Activated naive CD8-positive, alpha-beta T cell treated with anti-CD3 and anti-CD28 coated beads, Interleukin-2, amount 50 U/mL, for 16 hours (primary cell): ENCODE measurements around the gene LAMB1.

ENCODE experiments used
- DNase-seq: peaks from one replicate; pipeline ENCODE4 v3.0.0-alpha.2; 2020; ENCODE audit warnings: low read depth, low spot score

Gene LAMB1

DNA sequence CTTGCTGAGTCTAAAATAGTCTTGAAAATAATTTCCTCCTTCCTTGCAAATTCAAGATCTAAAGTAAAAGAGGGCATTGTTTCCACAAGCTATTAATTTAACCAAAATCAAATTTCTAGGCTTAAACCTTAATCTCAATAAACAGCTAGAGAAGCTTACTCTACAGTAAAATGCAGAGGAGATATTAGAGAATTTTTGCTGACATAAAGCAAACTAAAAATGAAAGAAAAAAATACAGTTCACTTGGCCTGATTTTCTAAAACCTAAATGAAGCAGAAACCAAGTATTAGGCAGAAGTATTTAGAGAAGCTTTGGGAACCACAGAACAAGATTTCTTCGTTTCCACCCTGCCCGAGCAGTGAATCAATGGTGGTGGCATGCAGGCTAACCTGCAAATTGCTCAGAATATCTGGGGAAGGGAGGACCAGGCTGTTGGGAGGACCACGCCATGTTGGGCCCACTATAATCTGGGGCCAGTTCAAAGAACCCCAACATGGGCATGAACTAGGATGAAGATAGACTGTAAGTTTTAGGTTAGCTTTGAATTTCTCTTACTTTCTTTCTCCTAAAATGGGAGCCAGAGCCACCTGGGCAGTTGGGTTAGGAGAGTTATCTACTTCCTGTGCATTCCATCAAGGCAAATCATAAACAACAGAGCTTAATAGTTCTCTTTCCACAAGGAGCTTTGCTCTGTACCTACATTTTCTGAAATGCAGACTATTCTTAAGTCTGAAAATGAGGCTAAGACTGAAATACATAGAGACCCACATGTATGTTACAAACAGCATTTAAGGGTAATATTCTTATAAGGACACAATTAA, 4.1 kb downstream of the LAMB1 start:
- no peak for DNase-seq

GRCh38 chr7:107998150-107998549, 4.8 kb downstream of the LAMB1 start:
- no peak for DNase-seq

GRCh38 chr7:107996072-107996882, 6.7 kb downstream of the LAMB1 start:
- DNase-seq: no peak

- DNase-seq: no peak
These were observed 7.5 kb downstream of the LAMB1 start for GRCh38 chr7:107995184-107996071.

DNA sequence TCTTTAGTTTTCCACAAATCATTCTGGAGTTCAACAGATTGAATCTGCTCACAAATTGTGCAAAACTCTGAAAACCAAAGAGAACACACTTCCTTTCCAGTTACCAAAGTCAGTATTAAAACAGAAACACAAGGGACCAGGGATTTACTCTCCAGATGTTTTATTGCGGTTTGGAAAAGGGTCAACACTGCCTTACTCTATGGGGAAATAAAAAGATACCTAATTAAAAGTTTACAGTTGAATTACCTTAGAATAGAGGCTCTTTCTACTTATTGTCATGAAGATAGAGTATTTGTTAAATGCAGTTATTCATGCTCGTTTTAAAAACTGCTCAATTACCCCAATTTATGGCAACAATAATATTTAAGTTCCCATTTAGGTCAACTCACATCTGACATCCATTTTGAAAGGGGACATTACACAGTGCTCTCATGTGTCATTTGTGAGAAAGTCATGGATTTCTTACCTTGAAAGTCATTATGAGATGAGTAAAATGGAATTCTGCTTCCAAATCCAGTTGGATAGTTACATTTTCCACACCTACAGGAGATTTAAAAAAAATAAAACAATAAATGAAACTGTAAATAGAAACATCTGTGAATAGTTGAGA, 8.4 kb downstream of the LAMB1 start:
- no peak for DNase-seq

DNA sequence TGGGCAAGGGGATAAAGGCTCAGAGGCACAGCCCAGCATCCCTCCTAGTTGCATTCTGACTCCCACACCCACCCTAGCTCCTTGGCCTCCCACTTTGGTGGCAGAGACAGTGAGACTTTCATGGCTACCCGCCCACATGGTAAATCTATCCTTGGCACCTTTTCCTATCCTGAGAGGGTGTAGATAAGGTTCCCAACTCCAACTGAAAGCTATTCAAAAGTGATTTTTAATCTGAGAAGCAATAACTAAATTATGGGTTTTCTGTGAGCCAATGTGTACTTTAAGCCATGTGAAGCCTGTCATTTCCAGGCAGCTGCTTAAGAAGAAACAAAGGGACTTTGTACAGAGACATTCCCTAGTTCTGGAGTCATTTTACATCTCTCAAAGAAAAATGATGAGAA, 9.1 kb downstream of the LAMB1 start:
- no peak for DNase-seq

GRCh38 chr7:107989618-107990373, 13.2 kb downstream of the LAMB1 start:
- DNase-seq: no peak

- DNase-seq: no peak
These were observed 20.0 kb downstream of the LAMB1 start for GRCh38 chr7:107982918-107983389.

DNA sequence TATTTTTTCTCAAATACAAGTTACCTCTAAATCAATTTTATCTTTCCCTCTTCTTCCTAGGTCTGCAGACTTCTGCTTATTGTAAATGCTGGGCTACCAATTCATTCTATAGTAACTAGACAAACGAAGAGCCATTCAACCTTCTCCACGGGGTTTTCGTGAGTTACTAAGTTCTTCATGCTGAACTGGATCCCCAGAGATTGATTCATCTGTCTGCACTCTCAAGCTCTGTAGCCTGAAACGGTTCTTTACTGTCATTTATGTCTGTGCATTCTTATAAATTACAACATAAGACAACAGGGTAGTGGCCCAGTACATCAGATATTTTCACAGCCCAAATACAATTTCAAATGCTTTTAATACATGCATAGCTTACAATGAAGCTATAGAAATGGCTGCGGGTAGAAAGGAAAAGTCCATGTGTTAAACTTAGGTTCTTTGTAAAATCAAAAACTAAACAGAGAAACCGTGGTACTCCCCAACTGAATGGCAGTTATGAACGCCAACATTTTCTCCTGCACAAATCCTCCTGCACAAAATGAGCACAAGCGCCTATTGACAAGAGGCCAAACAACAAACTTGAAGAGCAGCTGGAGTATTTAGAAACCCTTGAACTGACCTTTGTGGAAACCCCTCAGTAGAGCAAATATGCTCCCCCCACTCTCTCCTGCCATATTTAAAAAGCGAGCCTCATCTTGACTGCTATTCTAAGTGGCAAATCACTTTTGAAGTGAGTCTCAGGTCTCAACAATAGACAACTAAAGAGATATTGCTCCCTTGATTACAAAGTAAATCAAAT, 20.7 kb downstream of the LAMB1 start:
- no peak for DNase-seq

DNA sequence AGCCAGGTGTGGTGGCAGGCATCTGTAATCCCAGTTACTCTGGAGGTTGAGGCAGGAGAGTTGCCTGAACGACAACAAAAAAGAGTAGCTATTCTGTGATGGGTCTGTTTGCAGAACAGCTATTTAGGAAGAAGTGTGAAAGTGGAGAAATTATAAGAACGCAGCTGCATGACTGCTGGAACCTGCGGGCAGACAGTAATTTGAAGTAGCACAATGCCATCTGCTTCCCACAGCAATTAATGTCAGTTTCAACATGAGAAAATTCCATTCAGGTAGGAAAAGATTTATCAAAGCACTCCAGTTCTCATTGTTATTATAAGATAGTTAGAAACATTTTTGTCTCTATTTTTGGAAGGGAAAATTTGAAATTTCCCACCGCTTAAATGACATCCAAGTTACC, 21.5 kb downstream of the LAMB1 start:
- no peak for DNase-seq

- no peak for DNase-seq
These were observed 22.2 kb downstream of the LAMB1 start for GRCh38 chr7:107980671-107981190.

DNA sequence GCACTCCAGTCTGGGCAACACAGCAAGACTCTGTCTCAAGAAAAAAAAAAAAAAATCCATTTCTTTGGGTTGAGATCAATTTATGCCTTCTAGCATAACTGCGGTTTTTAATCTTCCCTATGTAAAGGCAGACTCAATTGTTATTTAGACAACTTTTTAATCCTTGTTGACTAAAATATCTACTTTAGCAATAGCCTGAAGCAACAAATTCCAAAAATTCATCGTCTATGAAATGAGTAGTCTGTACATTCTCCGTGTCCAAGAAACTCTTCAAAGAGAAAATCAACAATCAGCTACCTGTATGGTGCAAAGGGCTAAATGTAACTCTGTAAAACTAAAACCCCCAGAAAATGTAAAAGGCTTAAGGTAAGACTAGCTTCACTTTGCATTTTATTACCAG, 22.8 kb downstream of the LAMB1 start:
- DNase-seq: no peak

DNA sequence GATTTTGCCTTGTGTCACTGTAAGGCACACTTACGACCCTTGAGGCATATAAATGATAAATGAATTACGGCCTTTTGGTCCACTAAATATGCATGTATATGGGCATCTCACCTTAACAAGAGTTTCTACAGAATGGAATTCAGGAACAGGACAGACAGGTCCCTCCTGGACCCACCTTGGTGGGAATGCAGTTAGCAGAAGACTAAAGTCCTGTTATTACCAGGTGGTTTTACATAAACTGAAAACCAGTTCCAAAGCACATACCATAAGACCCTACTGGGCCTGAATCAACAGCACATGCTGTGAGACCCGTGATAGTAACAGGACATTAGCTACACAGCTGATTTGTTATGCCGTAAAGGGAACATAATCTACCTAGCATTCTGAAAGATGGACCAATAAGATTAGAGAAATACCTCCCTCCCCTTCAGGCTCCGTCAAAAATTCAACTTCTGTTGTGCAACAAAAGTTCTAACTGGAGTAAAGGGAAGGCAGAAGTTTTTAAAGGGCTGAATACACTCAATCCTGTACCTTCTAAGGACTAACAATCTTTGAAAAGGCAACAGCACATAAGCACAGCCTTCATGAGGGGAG, 24.0 kb downstream of the LAMB1 start:
- DNase-seq: no peak

- DNase-seq: no peak
These were observed 25.9 kb downstream of the LAMB1 start for GRCh38 chr7:107977048-107977447.

DNA sequence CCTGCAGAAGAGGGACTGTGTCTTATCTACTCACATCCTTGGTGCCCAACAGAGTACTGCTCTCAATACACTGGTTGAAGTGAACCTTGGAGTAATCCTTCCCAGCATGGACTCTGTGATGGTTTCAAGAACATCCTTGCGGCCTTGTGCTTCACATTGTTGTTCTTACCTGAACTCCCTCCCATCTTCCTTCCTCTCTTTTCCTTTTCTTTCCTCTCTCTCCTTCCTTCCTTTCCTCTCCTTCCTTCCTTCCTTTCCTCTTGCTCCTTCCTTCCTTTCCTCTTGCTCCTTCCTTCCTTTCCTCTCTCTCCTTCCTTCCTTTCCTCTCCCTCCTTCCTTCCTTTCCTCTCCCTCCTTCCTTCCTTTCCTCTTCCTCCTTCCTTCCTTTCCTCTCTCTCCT, 26.3 kb downstream of the LAMB1 start:
- no peak for DNase-seq

DNA sequence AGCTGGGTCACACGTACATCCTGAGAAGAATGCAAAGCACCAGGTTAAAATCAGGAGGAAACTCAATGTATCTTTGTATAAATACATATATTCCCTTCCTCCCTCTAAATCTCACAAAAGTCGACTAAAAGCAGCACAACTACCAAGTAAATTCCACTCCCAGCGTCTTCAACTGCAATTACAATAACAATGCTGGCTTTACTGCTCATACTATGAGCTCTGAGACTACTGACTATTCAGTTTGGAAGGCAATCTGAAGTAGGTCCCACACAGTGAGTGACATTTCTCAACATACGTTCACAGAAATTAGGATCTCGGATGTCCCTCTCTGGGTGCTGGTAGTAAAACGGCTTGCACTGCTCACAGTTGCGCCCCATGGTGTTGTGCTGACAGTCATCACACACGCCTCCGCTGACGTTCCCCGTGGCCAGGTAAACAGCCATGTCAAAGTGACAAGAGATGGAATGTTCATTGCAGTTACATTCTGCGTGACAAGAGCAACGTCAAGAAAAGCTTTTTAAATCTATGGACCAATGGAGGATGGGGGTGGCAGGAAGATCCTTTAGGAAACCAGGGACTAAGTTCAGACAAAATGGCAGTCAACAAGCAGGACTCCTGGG, 27.5 kb downstream of the LAMB1 start:
- no peak for DNase-seq

DNA sequence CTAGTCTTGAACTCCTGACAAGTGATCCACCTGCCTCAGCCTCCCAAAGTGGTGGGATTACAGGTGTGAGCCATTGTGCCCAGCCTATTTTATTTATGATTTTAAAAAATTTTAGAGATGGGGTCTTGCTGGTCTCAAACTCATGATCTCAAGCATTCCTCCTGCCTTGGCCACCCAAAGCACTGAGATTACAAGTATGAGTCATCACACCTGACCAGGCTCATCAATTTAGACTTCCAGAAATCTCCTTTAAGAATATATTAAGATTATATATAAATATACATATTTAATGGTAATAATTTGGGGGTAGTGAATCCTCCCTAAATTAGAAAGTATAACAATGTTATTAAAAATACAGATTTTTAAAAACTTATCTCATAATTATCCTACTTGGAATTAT, 29.1 kb downstream of the LAMB1 start:
- DNase-seq: no peak

- no peak for DNase-seq
These were observed 30.0 kb downstream of the LAMB1 start for GRCh38 chr7:107972941-107973376.

GRCh38 chr7:107972075-107972482, 30.9 kb downstream of the LAMB1 start:
- no peak for DNase-seq
